B cell (primary cell): ENCODE measurements around the gene PYROXD2.
"Not testable (repeated sequence)": the region's sequence is repeated elsewhere in the genome, so short reads cannot be mapped to it uniquely, and the experiment has no call there.

ENCODE experiments used
- EZH2 ChIP-seq: IDR thresholded peaks from 2 replicates; pipeline ENCODE4 v1.6.1; 2012; ENCODE audit warnings: borderline replicate concordance, low read depth, mild to moderate bottlenecking, moderate library complexity, low read length; ENCODE audit not compliant: insufficient read depth, poor library complexity, severe bottlenecking
- TF ChIP-seq, protein P1 (sequence below): fragments of 200-600 bp; IDR thresholded peaks from one replicate; pipeline ENCODE4 v1.8.0; 2022; ENCODE audit warnings: antibody characterized with exemption, mild to moderate bottlenecking

GRCh38 chr10:98383134-98383667 is 31.8 kb downstream of the PYROXD2 start:
- TF ChIP-seq, protein P1, sequence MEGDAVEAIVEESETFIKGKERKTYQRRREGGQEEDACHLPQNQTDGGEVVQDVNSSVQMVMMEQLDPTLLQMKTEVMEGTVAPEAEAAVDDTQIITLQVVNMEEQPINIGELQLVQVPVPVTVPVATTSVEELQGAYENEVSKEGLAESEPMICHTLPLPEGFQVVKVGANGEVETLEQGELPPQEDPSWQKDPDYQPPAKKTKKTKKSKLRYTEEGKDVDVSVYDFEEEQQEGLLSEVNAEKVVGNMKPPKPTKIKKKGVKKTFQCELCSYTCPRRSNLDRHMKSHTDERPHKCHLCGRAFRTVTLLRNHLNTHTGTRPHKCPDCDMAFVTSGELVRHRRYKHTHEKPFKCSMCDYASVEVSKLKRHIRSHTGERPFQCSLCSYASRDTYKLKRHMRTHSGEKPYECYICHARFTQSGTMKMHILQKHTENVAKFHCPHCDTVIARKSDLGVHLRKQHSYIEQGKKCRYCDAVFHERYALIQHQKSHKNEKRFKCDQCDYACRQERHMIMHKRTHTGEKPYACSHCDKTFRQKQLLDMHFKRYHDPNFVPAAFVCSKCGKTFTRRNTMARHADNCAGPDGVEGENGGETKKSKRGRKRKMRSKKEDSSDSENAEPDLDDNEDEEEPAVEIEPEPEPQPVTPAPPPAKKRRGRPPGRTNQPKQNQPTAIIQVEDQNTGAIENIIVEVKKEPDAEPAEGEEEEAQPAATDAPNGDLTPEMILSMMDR: not testable (repeated sequence)
- TF ChIP-seq EZH2: not testable (repeated sequence)
